BLaER1 treated with 17β-estradiol and CSF1 and Interleukin-3, amounts not matched to agents 10 nM and 100 nM (cell line): ENCODE data around the gene VPREB3.

Source experiments
- H3K27ac ChIP-seq, 11 experiments: shearing (Covaris generic); formaldehyde crosslinking; 2 replicates each; pipeline ENCODE4 v1.8.1; 2022
- H3K27me3 ChIP-seq, 11 experiments: shearing (Covaris generic); formaldehyde crosslinking; 2 replicates each; pipeline ENCODE4 v1.8.1; 2022
- H3K36me3 ChIP-seq, 11 experiments: shearing (Covaris generic); formaldehyde crosslinking; 2 replicates each; pipeline ENCODE4 v1.8.1; 2022
- H3K4me1 ChIP-seq, 10 experiments: shearing (Covaris generic); formaldehyde crosslinking; 2 replicates each; pipeline ENCODE4 v1.8.1; 2022
- H3K4me2 ChIP-seq, 11 experiments: shearing (Covaris generic); formaldehyde crosslinking; 2 replicates each; pipeline ENCODE4 v1.8.1; 2022
- H3K4me3 ChIP-seq, 10 experiments: shearing (Covaris generic); formaldehyde crosslinking; 2 replicates each; pipeline ENCODE4 v1.8.1; 2022
- H3K9ac ChIP-seq, 11 experiments: shearing (Covaris generic); formaldehyde crosslinking; 2 replicates each; pipeline ENCODE4 v1.8.1; 2022
- H3K9me3 ChIP-seq, 11 experiments: shearing (Covaris generic); formaldehyde crosslinking; replicated peaks in 1 of 11; 2 replicates each; pipeline ENCODE4 v1.8.1; 2022
- H4K20me1 ChIP-seq, 11 experiments: shearing (Covaris generic); formaldehyde crosslinking; 2 replicates each; pipeline ENCODE4 v1.8.1; 2022
- Cebpa-rat ChIP-seq, 11 experiments: shearing (Covaris generic); IDR thresholded peaks; 2 replicates each; pipeline ENCODE4 v1.8.1; 2022

VPREB3 gene

GRCh38 chr22:23764899-23765881 lies 11.0 kb upstream of the VPREB3 start:
- peak overlapping the region in 7 of 11 experiments; percentile 41 to 76 (median 68); a peak in 11 of 22 replicates for H3K27ac ChIP-seq
- peaks cover 7 to 21% (median 17%) of the 10 kb centered on the region in 11 experiments; a peak in 17 of 22 replicates for H3K36me3 ChIP-seq
- H3K9me3 ChIP-seq = no peaks in the 10 kb centered on the region
- peak overlapping the region; percentile 81 to 99 (median 97) for H3K4me2 ChIP-seq
- H3K9ac ChIP-seq = peak overlapping the region; percentile 53 to 75 (median 66); a peak in 20 of 22 replicates
- peaks cover 21 to 45% (median 30%) of the 10 kb centered on the region in 11 experiments for H4K20me1 ChIP-seq
- TF ChIP-seq Cebpa-rat (IDR thresholded peaks at IDR 0.05) = no peak
- H3K27me3 ChIP-seq = no peaks in the 10 kb centered on the region
- H3K4me3 ChIP-seq = peak overlapping the region in 8 of 10 experiments; percentile 28 to 83 (median 52); a peak in 16 of 20 replicates
- H3K4me1 ChIP-seq = peaks cover 61 to 91% (median 87%) of the 10 kb centered on the region in 10 experiments

GRCh38 chr22:23763954-23764353 lies 9.7 kb upstream of the VPREB3 start:
- H4K20me1 ChIP-seq = peaks cover 21 to 45% (median 30%) of the 10 kb centered on the region in 11 experiments
- peaks cover 55 to 87% (median 80%) of the 10 kb centered on the region in 10 experiments for H3K4me1 ChIP-seq
- TF ChIP-seq Cebpa-rat (IDR thresholded peaks at IDR 0.05) = no peak
- peak overlapping the region; percentile 53 to 75 (median 66); a peak in 20 of 22 replicates for H3K9ac ChIP-seq
- H3K36me3 ChIP-seq = peaks cover 7 to 21% (median 17%) of the 10 kb centered on the region in 11 experiments; a peak in 17 of 22 replicates
- no peaks in the 10 kb centered on the region for H3K27me3 ChIP-seq
- H3K4me3 ChIP-seq = peak overlapping the region; percentile 42 to 83 (median 52)
- peak overlapping the region; percentile 81 to 99 (median 97) for H3K4me2 ChIP-seq
- peak overlapping the region in 8 of 11 experiments; percentile 63 to 76 (median 68); a peak in 14 of 22 replicates for H3K27ac ChIP-seq
- H3K9me3 ChIP-seq = no peaks in the 10 kb centered on the region

GRCh38 chr22:23763579-23763945 lies 9.3 kb upstream of the VPREB3 start:
- Histone ChIP-seq H3K4me2 (peak overlapping the region; percentile 81 to 99 (median 97)), H3K27ac (peak overlapping the region in 9 of 11 experiments; percentile 33 to 76 (median 68); a peak in 16 of 22 replicates)

GRCh38 chr22:23762842-23763578 lies 8.8 kb upstream of the VPREB3 start, which contains the start of gene C22orf15:
Gene C22orf15 (plus strand): TSS chr22:23762990. CDS start chr22:23763307, 317 bp downstream.
- peak within 1 kb of the TSS; percentile 81 to 99 (median 97) for H3K4me2 ChIP-seq
- H3K36me3 ChIP-seq = peaks cover 7 to 21% (median 17%) of the 10 kb centered on the region in 11 experiments; a peak in 17 of 22 replicates
- H3K9me3 ChIP-seq = no peaks in the 10 kb centered on the region
- TF ChIP-seq Cebpa-rat (IDR thresholded peaks at IDR 0.05) = no peak
- H3K4me3 ChIP-seq = peak within 1 kb of the TSS; percentile 42 to 83 (median 52)
- peaks cover 21 to 45% (median 30%) of the 10 kb centered on the region in 11 experiments for H4K20me1 ChIP-seq
- no peaks in the 10 kb centered on the region for H3K27me3 ChIP-seq
- peak within 1 kb of the TSS; percentile 53 to 75 (median 66); a peak in 20 of 22 replicates for H3K9ac ChIP-seq
- H3K4me1 ChIP-seq = peaks cover 49 to 88% (median 74%) of the 10 kb centered on the region in 10 experiments
- H3K27ac ChIP-seq = peak within 1 kb of the TSS in 9 of 11 experiments; percentile 33 to 76 (median 68); a peak in 17 of 22 replicates

More at GRCh38 chr22:23763579-23763945, 9.3 kb upstream of the VPREB3 start:
- no peaks in the 10 kb centered on the region for H3K9me3 ChIP-seq
- peak overlapping the region; percentile 53 to 75 (median 66); a peak in 20 of 22 replicates for H3K9ac ChIP-seq
- no peak for TF ChIP-seq Cebpa-rat (IDR thresholded peaks at IDR 0.05)
- peak overlapping the region; percentile 42 to 83 (median 52) for H3K4me3 ChIP-seq
- H3K36me3 ChIP-seq = peaks cover 7 to 21% (median 17%) of the 10 kb centered on the region in 11 experiments; a peak in 17 of 22 replicates
- peaks cover 51 to 86% (median 76%) of the 10 kb centered on the region in 10 experiments for H3K4me1 ChIP-seq
- no peaks in the 10 kb centered on the region for H3K27me3 ChIP-seq
- H4K20me1 ChIP-seq = peaks cover 21 to 45% (median 30%) of the 10 kb centered on the region in 11 experiments

DNA sequence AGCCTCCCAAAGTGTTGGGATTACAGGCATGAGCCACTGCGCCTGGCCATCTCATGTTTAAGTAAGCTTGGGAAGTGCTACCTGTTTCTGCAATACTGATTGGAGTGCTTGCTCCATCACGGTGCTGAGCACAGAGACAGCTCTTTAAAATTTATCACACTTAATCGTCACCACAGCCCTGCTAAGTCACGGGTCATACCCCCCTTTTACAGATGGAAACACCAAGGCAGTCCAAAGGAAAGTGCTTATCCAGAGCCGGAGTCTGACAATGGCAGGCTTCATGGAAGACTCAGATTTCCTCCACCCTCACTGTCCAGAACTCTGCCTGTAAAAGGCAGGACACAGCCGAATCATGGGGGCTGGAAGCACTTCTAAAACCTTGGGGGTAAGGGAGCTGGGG lies 5.8 kb upstream of the VPREB3 start:
- Histone ChIP-seq H3K4me2 (peak overlapping the region in 6 of 11 experiments; percentile 0 to 58 (median 34); a peak in 2 of 22 replicates), H3K36me3 (peaks cover 5 to 12% (median 8%) of the 10 kb centered on the region in 11 experiments; a peak in 17 of 22 replicates), H4K20me1 (peaks cover 12 to 24% (median 15%) of the 10 kb centered on the region in 11 experiments; a peak in 20 of 22 replicates), H3K27me3 (no peaks in the 10 kb centered on the region), H3K9me3 (no peaks in the 10 kb centered on the region), H3K27ac (peak overlapping the region in 2 of 11 experiments; percentile 8 to 34; a peak in 2 of 22 replicates), H3K9ac (no peak overlapping the region), H3K4me1 (peaks cover 42 to 96% (median 83%) of the 10 kb centered on the region in 10 experiments), H3K4me3 (no peak overlapping the region)
- TF ChIP-seq Cebpa-rat (IDR thresholded peaks at IDR 0.05) = no peak

- H3K9ac ChIP-seq = no peak overlapping the region
- no peaks in the 10 kb centered on the region for H3K9me3 ChIP-seq
- peak overlapping the region in 1 of 11 experiments; percentile 34; a peak in 2 of 22 replicates for H3K27ac ChIP-seq
- no peak for TF ChIP-seq Cebpa-rat (IDR thresholded peaks at IDR 0.05)
- peaks cover 7 to 19% (median 10%) of the 10 kb centered on the region in 11 experiments; a peak in 20 of 22 replicates for H4K20me1 ChIP-seq
- no peaks in the 10 kb centered on the region for H3K27me3 ChIP-seq
- H3K4me1 ChIP-seq = peaks cover 37 to 96% (median 83%) of the 10 kb centered on the region in 10 experiments
- H3K36me3 ChIP-seq = peaks cover under 1 to 7% (median 3%) of the 10 kb centered on the region in 11 experiments; a peak in 11 of 22 replicates
- H3K4me3 ChIP-seq = no peak overlapping the region
- peak overlapping the region in 2 of 11 experiments; percentile 2 to 58; a peak in 1 of 22 replicates for H3K4me2 ChIP-seq
Measured at GRCh38 chr22:23759566-23759965, 5.3 kb upstream of the VPREB3 start.

DNA sequence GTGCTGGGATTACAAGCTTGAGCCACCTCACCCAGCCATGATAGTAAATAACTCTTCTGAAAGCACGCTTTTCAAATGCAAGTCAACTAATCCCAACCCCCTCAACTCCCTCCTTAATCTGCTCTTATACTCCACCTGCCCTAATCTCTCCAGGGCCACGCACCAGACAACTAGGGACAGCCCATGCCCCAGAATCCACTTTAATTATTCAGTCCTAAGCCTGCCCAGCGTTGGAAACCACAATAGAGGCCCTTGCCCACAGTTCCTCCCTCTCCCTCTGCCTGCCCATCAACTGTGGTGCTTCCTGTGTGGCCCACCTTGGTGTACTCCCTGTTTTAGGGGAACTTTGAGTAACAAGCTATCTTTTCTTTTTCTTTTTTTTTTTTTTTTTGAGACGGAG lies 2.7 kb upstream of the VPREB3 start:
- H3K36me3 ChIP-seq = no peaks in the 10 kb centered on the region
- H4K20me1 ChIP-seq = no peaks in the 10 kb centered on the region
- peak overlapping the region; percentile 30 to 99 (median 64); a peak in 21 of 22 replicates for H3K4me2 ChIP-seq
- peak overlapping the region in 3 of 11 experiments; percentile 28 to 44 (median 35); a peak in 3 of 22 replicates for H3K9ac ChIP-seq
- no peak overlapping the region for H3K4me3 ChIP-seq
- TF ChIP-seq Cebpa-rat (IDR thresholded peaks at IDR 0.05) = no peak
- H3K9me3 ChIP-seq = no peaks in the 10 kb centered on the region
- peaks cover 24 to 96% (median 80%) of the 10 kb centered on the region in 10 experiments for H3K4me1 ChIP-seq
- H3K27me3 ChIP-seq = no peaks in the 10 kb centered on the region
- H3K27ac ChIP-seq = peak overlapping the region in 6 of 11 experiments; percentile 36 to 100 (median 48); a peak in 11 of 22 replicates

DNA sequence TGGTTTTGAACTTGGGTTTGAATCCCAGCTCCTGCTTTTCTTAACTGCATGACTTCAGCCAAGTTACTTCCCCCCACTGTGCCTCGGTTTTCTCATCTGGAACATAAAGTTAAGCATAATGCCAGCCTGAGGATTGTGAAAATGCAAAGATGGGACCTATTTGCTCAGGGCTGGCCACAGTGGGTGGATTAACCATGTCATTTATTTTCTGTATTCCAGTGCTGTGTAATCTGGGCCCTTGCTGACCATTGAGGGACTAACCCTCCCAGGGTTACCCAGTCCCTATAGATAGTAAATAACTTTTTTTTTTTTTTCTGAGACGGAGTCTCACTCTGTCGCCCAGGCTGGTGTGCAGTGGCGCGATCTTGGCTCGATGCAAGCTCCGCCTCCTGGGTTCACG lies 1.5 kb upstream of the VPREB3 start:
- Histone ChIP-seq H3K36me3 (no peaks in the 10 kb centered on the region), H3K27ac (peak overlapping the region in 7 of 11 experiments; percentile 7 to 100 (median 98); a peak in 13 of 22 replicates), H3K9ac (peak overlapping the region in 4 of 11 experiments; percentile 3 to 90 (median 35); a peak in 7 of 22 replicates), H4K20me1 (no peaks in the 10 kb centered on the region), H3K9me3 (no peaks in the 10 kb centered on the region), H3K4me1 (peaks cover 23 to 91% (median 76%) of the 10 kb centered on the region in 10 experiments), H3K4me3 (no peak overlapping the region), H3K4me2 (peak overlapping the region in 8 of 11 experiments; percentile 92 to 99 (median 96); a peak in 16 of 22 replicates), H3K27me3 (no peaks in the 10 kb centered on the region)
- TF ChIP-seq Cebpa-rat (IDR thresholded peaks at IDR 0.05) = no peak
